Kidney capillary endothelial cell (primary cell): Measurements from ENCODE around the gene HP.
"Not testable (repeated sequence)": the region's sequence is repeated elsewhere in the genome, so short reads cannot be mapped to it uniquely, and the experiment has no call there.

Experiments
- DNase-seq: peaks from one replicate; pipeline ENCODE4 v3.0.0-alpha.2; 2018; ENCODE audit warnings: low spot score

Gene HP

DNA sequence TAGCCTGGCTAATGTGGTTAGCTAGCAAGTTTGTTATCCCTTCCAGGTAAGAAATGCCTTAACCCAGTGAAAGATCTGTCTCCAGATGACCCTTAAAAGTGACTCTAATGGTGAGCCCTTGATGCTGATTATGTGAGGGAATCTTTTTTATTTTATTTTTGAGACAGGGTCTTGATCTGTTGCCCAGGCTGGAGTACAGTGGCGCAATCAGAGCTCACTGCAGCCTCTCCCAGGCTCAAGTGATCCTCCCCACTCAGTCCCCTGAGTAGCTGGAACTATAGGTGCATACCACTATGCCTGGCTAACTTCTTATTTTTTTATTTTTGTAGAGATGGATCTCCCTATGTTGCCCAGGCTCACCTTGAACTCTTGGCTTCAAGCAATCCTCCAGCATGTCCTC lies 10.8 kb upstream of the HP start:
- DNase-seq, result no peak

DNA sequence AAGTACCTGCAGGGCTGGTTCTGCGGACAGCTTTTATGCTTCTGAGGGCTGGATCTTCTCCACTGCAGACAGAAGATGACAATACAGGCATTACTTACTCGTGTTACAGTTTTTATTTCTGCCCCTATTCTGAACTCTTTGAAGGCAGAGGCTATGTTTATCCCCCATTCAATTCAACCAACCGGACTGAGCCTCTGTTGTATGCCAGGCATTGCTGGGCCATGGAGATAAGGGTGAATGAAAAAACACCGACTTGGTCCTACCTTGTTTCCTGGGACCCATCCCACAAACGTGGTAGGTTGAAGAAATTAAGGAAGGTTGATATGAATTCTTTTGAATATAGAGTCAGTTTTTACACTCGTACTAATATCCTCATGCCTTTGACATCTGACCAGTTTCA lies 10.0 kb upstream of the HP start:
- no peak for DNase-seq

GRCh38 chr16:72044825-72045359 lies 9.4 kb upstream of the HP start:
- no peak for DNase-seq

DNA sequence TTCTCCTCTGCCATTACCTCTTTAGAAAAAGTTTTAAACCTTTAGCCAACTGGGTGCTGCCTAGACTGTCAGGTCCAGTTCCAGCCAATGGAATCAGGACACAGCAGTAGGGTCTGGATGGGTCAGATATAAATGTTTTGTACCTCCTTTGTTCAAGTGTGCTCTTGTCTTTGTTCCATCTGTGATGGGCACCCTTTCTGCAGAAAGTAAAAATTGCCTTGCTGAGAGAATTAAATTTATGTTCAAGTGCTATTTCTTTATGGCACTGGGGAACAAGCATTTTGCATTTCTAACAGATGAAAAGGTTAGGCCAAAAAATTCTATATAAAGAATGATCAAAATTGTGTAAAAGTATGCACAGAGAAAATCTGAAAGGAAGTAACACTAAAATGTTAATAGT lies 5.2 kb upstream of the HP start:
- no peak for DNase-seq

DNA sequence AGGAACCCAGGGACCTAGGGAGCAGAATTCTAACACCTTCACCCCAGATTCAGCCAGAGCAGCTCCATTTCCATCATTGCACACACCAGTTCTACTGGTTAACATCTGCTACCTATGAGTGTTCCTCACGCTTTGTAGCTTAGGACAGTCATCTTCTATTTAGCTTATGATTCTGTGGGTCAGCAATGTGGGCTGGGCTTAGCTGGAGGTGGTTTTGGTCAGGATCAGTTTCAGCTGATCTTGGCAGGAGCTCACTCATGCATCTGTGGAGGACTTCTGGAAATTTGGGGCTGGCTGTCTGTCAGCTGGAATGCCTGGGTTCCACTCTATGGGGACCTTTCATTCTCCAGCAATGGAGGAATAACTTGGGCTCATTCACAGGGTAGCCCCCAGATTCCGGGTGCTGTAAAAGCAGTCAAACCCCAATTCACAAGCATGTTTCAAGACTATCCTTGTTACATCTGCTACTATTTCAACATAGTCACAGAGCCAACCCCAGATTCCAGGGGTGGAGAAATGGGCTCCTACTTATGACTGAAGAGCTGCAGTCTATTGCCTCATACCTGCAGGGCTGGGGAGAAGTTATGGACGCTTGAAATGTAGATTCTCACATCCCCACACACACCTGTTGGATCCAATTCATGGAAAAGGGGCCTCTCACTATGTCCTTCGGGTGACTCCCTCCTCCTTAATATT lies 3.4 kb upstream of the HP start:
- no peak for DNase-seq

GRCh38 chr16:72051818-72052217 lies 2.5 kb upstream of the HP start:
- DNase-seq, result no peak

GRCh38 chr16:72055911-72056310 lies 1.6 kb downstream of the HP start:
- no peak for DNase-seq

GRCh38 chr16:72057313-72057712 lies 3.0 kb downstream of the HP start:
- DNase-seq, result not testable (repeated sequence)

DNA sequence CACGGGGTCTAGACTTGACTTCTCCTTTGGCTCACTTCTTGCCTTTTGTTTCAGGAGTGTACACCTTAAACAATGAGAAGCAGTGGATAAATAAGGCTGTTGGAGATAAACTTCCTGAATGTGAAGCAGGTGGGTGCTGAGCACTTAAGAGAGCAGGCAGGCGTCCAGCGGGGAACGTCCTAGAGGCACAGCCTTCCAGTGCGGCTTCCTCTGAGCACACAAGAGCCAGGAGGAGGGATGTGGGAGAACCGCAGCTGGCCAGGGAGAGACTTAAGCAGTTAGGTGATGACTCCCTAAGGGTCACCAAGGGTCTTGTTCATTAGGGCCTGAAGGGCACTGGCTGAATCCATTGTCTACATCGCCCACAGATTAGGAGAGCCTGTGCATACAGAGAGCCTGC lies 4.8 kb downstream of the HP start:
- not testable (repeated sequence) for DNase-seq

DNA sequence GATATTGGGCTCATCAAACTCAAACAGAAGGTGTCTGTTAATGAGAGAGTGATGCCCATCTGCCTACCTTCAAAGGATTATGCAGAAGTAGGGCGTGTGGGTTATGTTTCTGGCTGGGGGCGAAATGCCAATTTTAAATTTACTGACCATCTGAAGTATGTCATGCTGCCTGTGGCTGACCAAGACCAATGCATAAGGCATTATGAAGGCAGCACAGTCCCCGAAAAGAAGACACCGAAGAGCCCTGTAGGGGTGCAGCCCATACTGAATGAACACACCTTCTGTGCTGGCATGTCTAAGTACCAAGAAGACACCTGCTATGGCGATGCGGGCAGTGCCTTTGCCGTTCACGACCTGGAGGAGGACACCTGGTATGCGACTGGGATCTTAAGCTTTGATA lies 6.1 kb downstream of the HP start:
- no peak for DNase-seq

DNA sequence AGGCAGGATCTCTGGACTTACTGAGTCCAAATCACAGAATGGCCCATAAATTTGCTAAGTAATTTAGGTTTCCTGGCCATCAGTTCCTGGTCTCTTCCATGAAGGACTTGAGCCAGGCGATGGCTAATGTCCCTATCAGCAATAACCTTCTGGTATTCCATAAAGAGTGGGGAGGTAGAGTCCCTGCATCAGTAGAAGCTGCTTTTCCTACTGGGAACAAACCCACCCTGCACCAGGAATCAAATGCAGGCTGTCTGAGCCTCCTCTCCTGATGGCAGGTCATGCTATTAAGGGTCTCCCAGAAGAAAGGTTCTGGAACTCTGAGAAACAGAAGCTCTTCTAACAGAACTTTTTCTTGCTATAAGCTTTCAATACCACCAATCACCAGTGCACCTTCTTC lies 7.3 kb downstream of the HP start:
- DNase-seq, result no peak

DNA sequence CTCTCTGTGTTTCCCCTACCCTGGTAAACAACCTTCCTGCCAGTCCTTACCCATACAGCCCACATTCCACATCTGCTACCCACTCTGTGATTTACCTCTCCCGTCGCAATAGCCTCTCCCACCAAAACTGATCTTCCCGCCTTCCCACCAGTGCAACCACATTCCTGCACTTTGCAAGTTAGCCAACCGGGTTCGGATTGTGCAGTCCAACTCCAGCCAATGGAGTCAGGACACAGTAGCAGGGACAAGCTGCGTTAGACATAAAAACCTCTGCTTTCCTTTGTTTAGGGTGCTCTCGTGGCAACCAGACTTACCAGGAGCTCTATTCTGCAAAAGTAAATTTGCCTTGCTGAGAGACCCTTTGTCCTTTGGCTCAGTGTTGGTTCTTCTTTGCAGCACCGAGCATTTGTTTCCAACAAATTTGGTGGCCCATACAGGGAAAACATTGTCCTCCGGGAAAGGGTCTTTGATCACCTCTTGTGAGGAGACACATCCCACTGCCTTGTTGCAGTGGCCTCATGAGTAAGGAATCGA lies 10.1 kb downstream of the HP start:
- DNase-seq, result no peak

DNA sequence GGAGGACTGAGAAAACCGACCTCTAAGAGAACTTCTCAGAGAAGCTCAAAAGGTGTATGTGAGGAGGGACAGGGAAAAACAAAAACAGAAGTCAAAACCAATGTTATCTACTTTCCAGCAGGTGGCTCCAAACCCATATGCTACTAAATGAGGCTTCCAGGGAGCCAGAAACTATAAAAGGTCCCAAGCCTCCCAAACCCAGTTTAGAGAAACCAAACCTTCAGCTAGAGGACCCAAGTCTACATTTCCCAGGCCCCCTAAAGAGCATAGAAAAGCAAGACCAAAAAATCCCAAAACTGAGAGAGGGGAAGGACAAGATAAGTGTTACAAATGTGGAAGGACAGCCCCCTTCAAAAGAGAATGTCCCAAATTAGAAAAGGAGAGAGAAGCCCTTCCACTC lies 12.4 kb downstream of the HP start:
- DNase-seq, result peak; percentile 16

- DNase-seq, result peak; percentile 9
These were observed 14.6 kb downstream of the HP start for GRCh38 chr16:72068930-72069329.

GRCh38 chr16:72072514-72073342 lies 18.4 kb downstream of the HP start:
- DNase-seq, result no peak

GRCh38 chr16:72073560-72074230 lies 19.4 kb downstream of the HP start:
- no peak for DNase-seq

DNA sequence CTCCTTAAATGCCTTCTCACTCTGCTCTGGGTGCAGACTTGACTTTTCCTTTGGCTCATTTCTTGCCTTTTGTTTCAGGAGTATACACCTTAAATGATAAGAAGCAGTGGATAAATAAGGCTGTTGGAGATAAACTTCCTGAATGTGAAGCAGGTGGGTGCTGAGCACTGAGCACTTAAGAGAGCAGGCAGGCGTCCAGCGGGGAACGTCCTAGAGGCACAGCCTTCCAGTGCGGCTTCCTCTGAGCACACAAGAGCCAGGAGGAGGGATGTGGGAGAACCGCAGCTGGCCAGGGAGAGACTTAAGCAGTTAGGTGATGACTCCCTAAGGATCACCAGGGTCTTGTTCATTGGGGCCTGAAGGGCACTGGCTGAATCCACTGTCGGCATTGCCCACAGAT lies 20.8 kb downstream of the HP start:
- DNase-seq, result not testable (repeated sequence)

GRCh38 chr16:72076991-72077706 lies 22.8 kb downstream of the HP start:
- DNase-seq, result not testable (repeated sequence)

DNA sequence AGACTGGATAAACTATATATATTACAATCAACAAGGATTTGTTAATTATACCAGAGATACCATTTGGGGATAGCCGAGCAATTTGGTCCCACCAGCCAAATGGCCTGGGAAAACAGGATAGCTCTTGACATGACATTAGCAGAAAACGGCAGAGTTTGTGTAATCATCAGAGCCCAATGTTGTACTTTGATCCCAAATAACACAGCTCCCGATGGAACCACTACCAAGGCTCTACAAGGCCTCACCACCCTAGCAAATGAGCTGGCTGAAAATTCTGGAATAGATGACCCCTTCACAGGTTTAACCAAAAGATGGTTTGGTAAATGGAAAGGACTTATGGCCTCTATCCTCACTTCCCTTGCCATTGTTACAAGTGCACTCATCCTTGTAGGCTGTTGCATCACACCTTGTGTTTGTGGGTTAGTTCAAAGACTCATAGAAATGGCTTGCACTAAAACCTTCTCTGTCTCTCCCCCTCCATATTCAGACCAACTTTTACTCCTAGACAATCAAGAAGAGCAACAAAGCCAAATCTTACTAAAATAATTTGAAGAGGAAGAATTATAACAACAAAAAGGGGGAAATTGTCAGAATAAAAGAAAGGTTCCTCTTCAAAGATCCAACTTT lies 29.6 kb downstream of the HP start:
- no peak for DNase-seq

- DNase-seq, result no peak
These were observed 30.1 kb downstream of the HP start for GRCh38 chr16:72084445-72084844.

DNA sequence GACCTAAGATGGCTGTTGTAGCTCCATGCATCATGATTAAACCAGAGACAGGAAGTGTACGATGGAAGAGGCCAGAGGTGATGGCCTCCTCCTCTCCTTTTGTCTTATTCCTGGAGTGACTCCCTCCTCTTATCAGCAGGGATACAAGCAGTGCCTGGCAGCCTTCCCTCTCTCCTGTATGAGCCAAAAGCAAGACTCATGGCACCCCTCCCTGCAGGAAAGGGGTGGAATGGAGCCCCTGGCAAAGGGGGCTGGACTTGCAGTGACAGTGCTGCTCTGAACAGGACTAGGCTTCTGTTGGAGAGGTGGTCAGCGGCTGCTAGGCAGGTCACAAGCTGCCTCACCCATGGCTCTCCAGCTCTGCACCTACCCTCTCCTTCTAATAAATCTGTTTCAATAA lies 30.7 kb downstream of the HP start:
- no peak for DNase-seq
